T1000 (cell line): Measurements from ENCODE around the gene ABR.
"Not testable (repeated sequence)": the region's sequence is repeated elsewhere in the genome, so short reads cannot be mapped to it uniquely, and the experiment has no call there.

Experiments used
- DNase-seq: peaks from one replicate; lab custom pipeline; 2025; ENCODE audit warnings: mixed read lengths; lab: John Stamatoyannopoulos, UW

Gene ABR

GRCh38 chr17:1120596-1121441 lies 59.0 kb downstream of the ABR start:
- no peak for DNase-seq

- DNase-seq = no peak
Observed at GRCh38 chr17:1119924-1120323, 59.9 kb downstream of the ABR start.

- no peak for DNase-seq
Observed at GRCh38 chr17:1116602-1117001, 63.2 kb downstream of the ABR start.

GRCh38 chr17:1112875-1113274 lies 66.9 kb downstream of the ABR start:
- DNase-seq = no peak

- DNase-seq = no peak
Observed at GRCh38 chr17:1111599-1112443, 68.0 kb downstream of the ABR start.

GRCh38 chr17:1110862-1111598 lies 68.8 kb downstream of the ABR start:
- DNase-seq = peak; percentile 94

GRCh38 chr17:1110541-1110861 lies 69.3 kb downstream of the ABR start:
- DNase-seq = no peak

- no peak for DNase-seq
Observed at GRCh38 chr17:1109606-1110540, 69.9 kb downstream of the ABR start.

- no peak for DNase-seq
Observed at GRCh38 chr17:1108765-1109605, 70.8 kb downstream of the ABR start.

GRCh38 chr17:1108478-1108764 lies 71.4 kb downstream of the ABR start:
- DNase-seq = no peak

GRCh38 chr17:1107777-1108477 lies 71.9 kb downstream of the ABR start:
- no peak for DNase-seq

- no peak for DNase-seq
Observed at GRCh38 chr17:1107083-1107776, 72.6 kb downstream of the ABR start.

GRCh38 chr17:1104222-1104621 lies 75.6 kb downstream of the ABR start:
- DNase-seq = no peak

GRCh38 chr17:1100382-1100781 lies 79.4 kb downstream of the ABR start:
- no peak for DNase-seq

- DNase-seq = no peak
Observed at GRCh38 chr17:1099242-1099641, 80.5 kb downstream of the ABR start.

GRCh38 chr17:1097972-1098744 lies 81.6 kb downstream of the ABR start:
- not testable (repeated sequence) for DNase-seq

GRCh38 chr17:1096215-1096614 lies 83.6 kb downstream of the ABR start:
- no peak for DNase-seq

GRCh38 chr17:1095853-1096173 lies 84.0 kb downstream of the ABR start:
- no peak for DNase-seq
